H1 (cell line): ENCODE measurements around the gene TRIM28. TPM values are rescaled to one million over a fixed set of nuclear protein-coding genes. Genes with fewer than 3 reads are reported as not detected.

ENCODE experiments used
- CTCF ChIA-PET: fragments of 300-600 bp; sonication (Branson Sonifier 250); formaldehyde crosslinking; loops from one replicate; lab custom pipeline; 2021; ENCODE audit not compliant: partially characterized antibody; lab: Charles Lee
- POLR2A ChIA-PET: fragments of 300-600 bp; sonication (Branson Sonifier 250); formaldehyde crosslinking; loops from one replicate; lab custom pipeline; 2021; ENCODE audit warnings: inconsistent platforms; ENCODE audit not compliant: partially characterized antibody; lab: Charles Lee
- DNase-seq, 2 experiments: peaks; one replicate each; pipeline versions ENCODE4 v3.0.0 to v3.0.0-alpha.2; 2010 to 2022; ENCODE audit warnings: low spot score in 2 of 2, low read depth in 1 of 2, mixed read lengths in 1 of 2
- FAIRE-seq: peaks from 2 replicates; lab custom pipeline; 2011; peaks lifted over from hg19 to GRCh38; lab: Jason Lieb, UNC
- H2AFZ ChIP-seq: 2 replicates; pipeline ENCODE4 v1.8.1; 2012; ENCODE audit warnings: low read length, inconsistent platforms
- H2AK5ac ChIP-seq: 2 replicates; pipeline ENCODE4 v1.6.1; 2013; ENCODE audit warnings: low read depth, low read length
- H2BK120ac ChIP-seq: replicated peaks from 2 replicates; pipeline ENCODE3; 2013; ENCODE audit warnings: low read depth, low read length, inconsistent platforms
- H2BK12ac ChIP-seq: 2 replicates; pipeline ENCODE4 v1.6.1; 2013; ENCODE audit warnings: low read depth, low read length
- H2BK15ac ChIP-seq: 2 replicates; pipeline ENCODE4 v1.6.1; 2013; ENCODE audit warnings: low read length
- H2BK20ac ChIP-seq: 2 replicates; pipeline ENCODE4 v1.6.1; 2013; ENCODE audit warnings: low read length
- H2BK5ac ChIP-seq: 2 replicates; pipeline ENCODE4 v1.6.1; 2013; ENCODE audit warnings: low read depth, low read length
- H3K14ac ChIP-seq: 2 replicates; pipeline ENCODE4 v1.6.1; 2013; ENCODE audit warnings: inconsistent platforms; ENCODE audit not compliant: insufficient read length
- H3K18ac ChIP-seq: 2 replicates; pipeline ENCODE4 v1.6.1; 2013; ENCODE audit warnings: low read length; ENCODE audit errors: extremely low read depth
- H3K23ac ChIP-seq: 2 replicates; pipeline ENCODE4 v1.6.1; 2013; ENCODE audit warnings: inconsistent platforms; ENCODE audit not compliant: insufficient read length
- H3K23me2 ChIP-seq: 2 replicates; pipeline ENCODE4 v1.6.1; 2013; ENCODE audit warnings: low read depth, low read length
- H3K27ac ChIP-seq: 2 replicates; pipeline ENCODE4 v1.6.1; 2011; ENCODE audit warnings: low read depth, low read length, inconsistent platforms
- H3K27me3 ChIP-seq, 4 experiments: replicated peaks in 1 of 4; 1 replicate in 1 of 4; 2 replicates in 3 of 4; pipeline versions ENCODE4 v1.6.1 to v1.8.1; 2011 to 2013; ENCODE audit warnings: low read length in 3 of 4, mild to moderate bottlenecking in 3 of 4, inconsistent platforms in 2 of 4, mixed read lengths in 2 of 4, moderate library complexity in 1 of 4; ENCODE audit not compliant: control insufficient read depth in 3 of 4, insufficient read depth in 3 of 4; ENCODE audit errors: extremely low read depth in 1 of 4
- H3K36me3 ChIP-seq, 4 experiments: 2 replicates each; pipeline versions ENCODE4 v1.6.1 to v1.8.1; 2011 to 2013; ENCODE audit warnings: mild to moderate bottlenecking in 4 of 4, low read length in 3 of 4, moderate library complexity in 2 of 4, control low read depth in 1 of 4, inconsistent platforms in 1 of 4; ENCODE audit not compliant: insufficient read depth in 4 of 4, control insufficient read depth in 2 of 4
- H3K4ac ChIP-seq: replicated peaks from 2 replicates; pipeline ENCODE3; 2013; ENCODE audit warnings: low read length, low read depth, mixed read lengths, inconsistent platforms; ENCODE audit not compliant: insufficient read length
- H3K4me1 ChIP-seq, 4 experiments: replicated peaks in 1 of 4; 1 replicate in 1 of 4; 2 replicates in 3 of 4; pipeline versions ENCODE4 v1.6.1 to v1.8.1; 2011 to 2013; ENCODE audit warnings: low read length in 3 of 4, inconsistent platforms in 2 of 4, mixed read lengths in 1 of 4; ENCODE audit not compliant: insufficient read depth in 4 of 4, control insufficient read depth in 3 of 4
- H3K4me2 ChIP-seq, 2 experiments: 2 replicates each; pipeline versions ENCODE4 v1.6.1 to v1.8.1; 2011 to 2013; ENCODE audit warnings: low read depth in 2 of 2, low read length in 2 of 2, control low read depth in 1 of 2, inconsistent platforms in 1 of 2, mild to moderate bottlenecking in 1 of 2; ENCODE audit not compliant: insufficient read depth in 1 of 2
- H3K4me3 ChIP-seq, 4 experiments: fragments of 200-600, 300-600 bp in 1 of 4; sonication (generic), shearing (Covaris generic), sonication (Bioruptor Twin) in 1 of 4; 2 replicates each; pipeline versions ENCODE4 v1.5.1 to v1.8.1; 2011 to 2016; ENCODE audit warnings: low read length in 4 of 4, low read depth in 3 of 4, control low read depth in 2 of 4, inconsistent platforms in 2 of 4, mild to moderate bottlenecking in 2 of 4, mixed read lengths in 1 of 4, moderate library complexity in 1 of 4; ENCODE audit not compliant: insufficient read depth in 2 of 4; ENCODE audit errors: extremely low read depth in 1 of 4
- H3K56ac ChIP-seq: replicated peaks from 2 replicates; pipeline ENCODE3; 2013; ENCODE audit warnings: low read depth, mild to moderate bottlenecking, mixed read lengths, low read length, inconsistent platforms; ENCODE audit not compliant: insufficient read length
- H3K79me1 ChIP-seq: 2 replicates; pipeline ENCODE4 v1.6.1; 2013; ENCODE audit warnings: low read depth, low read length, control low read depth
- H3K79me2 ChIP-seq, 2 experiments: 2 replicates each; pipeline versions ENCODE4 v1.6.1 to v1.8.1; 2012 to 2013; ENCODE audit warnings: low read length in 2 of 2, mild to moderate bottlenecking in 2 of 2, inconsistent platforms in 1 of 2; ENCODE audit not compliant: insufficient read depth in 2 of 2, control insufficient read depth in 1 of 2
- H3K9ac ChIP-seq, 4 experiments: replicated peaks in 1 of 4; 1 replicate in 1 of 4; 2 replicates in 3 of 4; pipeline versions ENCODE4 v1.6.1 to v1.8.1; 2011 to 2013; ENCODE audit warnings: low read depth in 3 of 4, low read length in 3 of 4, control low read depth in 2 of 4, mild to moderate bottlenecking in 2 of 4, moderate library complexity in 2 of 4, inconsistent platforms in 1 of 4; ENCODE audit errors: extremely low read depth in 1 of 4
- H3K9me3 ChIP-seq, 2 experiments: 2 replicates each; pipeline versions ENCODE4 v1.6.1 to v1.8.1; 2012 to 2013; ENCODE audit warnings: mild to moderate bottlenecking in 2 of 2, moderate library complexity in 2 of 2, control low read depth in 1 of 2, inconsistent platforms in 1 of 2, low read depth in 1 of 2, low read length in 1 of 2, mixed read lengths in 1 of 2; ENCODE audit not compliant: insufficient read depth in 2 of 2
- H4K20me1 ChIP-seq, 2 experiments: replicated peaks in 1 of 2; 2 replicates each; pipeline versions ENCODE3 to v1.8.1; 2011 to 2013; ENCODE audit warnings: inconsistent platforms in 2 of 2, low read length in 2 of 2, mild to moderate bottlenecking in 1 of 2; ENCODE audit not compliant: insufficient read depth in 2 of 2, control insufficient read depth in 1 of 2
- H4K5ac ChIP-seq: 2 replicates; pipeline ENCODE4 v1.6.1; 2013; ENCODE audit warnings: low read length, low read depth, mixed read lengths, inconsistent platforms; ENCODE audit not compliant: insufficient read length
- H4K8ac ChIP-seq: 2 replicates; pipeline ENCODE4 v1.8.0; 2013; ENCODE audit warnings: mild to moderate bottlenecking, moderate library complexity, low read length, inconsistent platforms; ENCODE audit not compliant: insufficient read depth; ENCODE audit errors: extremely low read depth
- H4K91ac ChIP-seq: replicated peaks from 2 replicates; pipeline ENCODE3; 2013; ENCODE audit warnings: low read length, mixed read lengths, inconsistent platforms; ENCODE audit not compliant: insufficient read length
- ATF2 ChIP-seq: IDR thresholded peaks from 2 replicates; pipeline ENCODE4 v1.6.1; 2012; ENCODE audit warnings: low read length, inconsistent platforms
- BRCA1 ChIP-seq: IDR thresholded peaks from 2 replicates; pipeline ENCODE4 v1.6.1; 2012; ENCODE audit warnings: low read depth, low read length, improper control_type of control experiment
- CBX5 ChIP-seq: fragments of 300-800, 300-1000 bp; sonication (generic); IDR thresholded peaks from 2 replicates; pipeline ENCODE4 v1.7.1; 2016; ENCODE audit warnings: antibody characterized with exemption, low read length, low read depth
- CBX8 ChIP-seq: fragments of 300-800, 300-1000 bp; sonication (generic); IDR thresholded peaks from 2 replicates; pipeline ENCODE4 v1.7.1; 2016; ENCODE audit warnings: low read depth, low read length, borderline replicate concordance
- NRF1 ChIP-seq: IDR thresholded peaks from 2 replicates; pipeline ENCODE4 v1.6.1; 2011; ENCODE audit warnings: mild to moderate bottlenecking, low read depth, low read length, improper control_type of control experiment
- POLR2A ChIP-seq, 2 experiments: IDR thresholded peaks; 1 replicate in 1 of 2; 2 replicates in 1 of 2; pipeline ENCODE4 v1.6.1; 2011; ENCODE audit warnings: low read depth in 2 of 2, low read length in 2 of 2, mild to moderate bottlenecking in 2 of 2; ENCODE audit errors: control extremely low read depth in 1 of 2
- RAD21 ChIP-seq, 2 experiments: IDR thresholded peaks in 1 of 2; conservative IDR thresholded peaks in 1 of 2; 2 replicates each; pipeline ENCODE4 v1.6.1; 2011; ENCODE audit warnings: low read depth in 2 of 2, low read length in 2 of 2, improper control_type of control experiment in 1 of 2, inconsistent platforms in 1 of 2, mild to moderate bottlenecking in 1 of 2, moderate library complexity in 1 of 2
- SIX5 ChIP-seq: IDR thresholded peaks from 2 replicates; pipeline ENCODE4 v1.6.1; 2011; ENCODE audit warnings: mild to moderate bottlenecking, low read depth, low read length
- TAF1 ChIP-seq: IDR thresholded peaks from 2 replicates; pipeline ENCODE4 v1.6.1; 2011; ENCODE audit warnings: mild to moderate bottlenecking, low read depth, low read length
- TEAD4 ChIP-seq: IDR thresholded peaks from 2 replicates; pipeline ENCODE4 v1.6.1; 2012; ENCODE audit warnings: low read depth, low read length, inconsistent platforms, mixed read lengths
- WGBS, 2 experiments: shearing (Covaris generic) in 1 of 2; methylation state at CpG; one replicate each; pipeline versions ENCODE4 v1.1.6 to v1.1.7; 2013 to 2015; ENCODE audit warnings: low lambda C conversion rate in 2 of 2, mixed read lengths in 2 of 2, inconsistent platforms in 1 of 2, low coverage in 1 of 2, missing lambda C conversion rate in 1 of 2; ENCODE audit not compliant: insufficient replicate concordance in 2 of 2, insufficient coverage in 1 of 2, insufficient read length in 1 of 2; ENCODE audit errors: extremely low coverage in 1 of 2, missing lambda C conversion rate in 1 of 2; 5-methylcytosine and 5-hydroxymethylcytosine counted together
- polyA plus RNA-seq, 7 experiments: library from polyadenylated mRNA; depleted of rRNA in 3 of 7; stranded (reverse) in 5 of 7; unstranded in 2 of 7; fragments of >200 nt in 5 of 7; fragments of 200-250 nt in 2 of 7; gene quantifications; 1 replicate in 5 of 7; 2 replicates in 1 of 7; 4 replicates in 1 of 7; pipeline versions ENCODE4 v1.2.1 to v1.2.3, GENCODE V29; 2011 to 2013; ENCODE audit warnings: missing spikeins in 2 of 7, mixed read lengths in 2 of 7
- total RNA-seq: library from RNA; stranded (reverse); fragmentation: NEBNext Ultra II Directional; extraction: Animal tissue kit (Norgen Biotek cat#: 25700); gene quantifications from 2 replicates; pipeline ENCODE4 v1.2.1, GENCODE V29; 2021

Gene TRIM28
- total and polyA plus RNA-seq, 2 of the 8 experiments (the other 6 are each of a cell fraction or from before 2014, with no cell fraction given): 1,433 to 1,442 TPM

DNA sequence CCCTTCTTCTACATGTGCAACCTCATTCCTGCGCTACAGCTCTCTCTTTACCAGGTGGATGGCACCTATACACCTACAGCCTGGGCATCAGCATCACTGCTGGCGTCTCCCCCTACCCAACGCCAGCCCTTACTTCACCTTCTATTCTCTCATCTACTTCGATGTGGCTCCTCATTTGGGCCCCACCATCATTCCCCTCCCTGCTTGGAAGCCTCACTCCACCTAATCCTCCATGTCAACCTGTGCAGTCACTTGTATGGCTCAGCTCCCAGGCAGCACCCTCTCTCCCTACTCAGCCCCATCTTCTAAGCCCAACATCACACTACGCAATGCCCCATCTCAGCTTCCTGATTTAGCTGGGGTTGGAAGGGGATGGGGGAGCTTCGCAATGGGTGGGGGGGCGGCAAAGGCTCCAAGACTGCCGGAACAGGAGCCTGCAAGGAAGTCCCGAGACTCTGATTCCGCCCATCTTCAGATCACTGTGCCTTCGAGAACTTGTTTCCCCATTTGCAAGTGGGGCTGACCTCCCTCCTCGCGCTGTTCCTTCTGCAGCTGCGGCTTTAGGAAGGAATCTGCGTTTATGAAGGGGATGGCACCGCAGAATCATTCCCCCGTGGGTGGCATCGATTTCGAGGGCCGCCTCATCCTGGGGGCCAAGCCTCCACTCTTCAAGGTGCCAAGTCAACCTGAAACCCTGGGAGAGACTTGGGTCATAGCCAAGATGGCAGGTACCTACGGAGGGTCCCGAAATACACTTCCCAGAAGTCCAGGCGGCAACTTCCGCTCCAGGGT lies 28.4 kb downstream of the TRIM28 start:
- DNase-seq (no peak), FAIRE-seq (peak; percentile 60)
- Histone ChIP-seq H3K9ac (peak overlapping the region in 2 of 4 experiments; percentile 2 to 40; a peak in 2 of 7 replicates), H2BK5ac (no peak overlapping the region; the same call in 1 of the 2 replicates), H4K8ac (peak overlapping the region; percentile 30), H3K18ac (peak overlapping the region; percentile 72), H2BK20ac (no peak overlapping the region), H3K4ac (peak overlapping the region; percentile 19), H3K79me2 (no peaks in the 10 kb centered on the region), H2AFZ (0 out of 2 replicates have a peak overlapping the region, but pooled peaks have one; percentile 18), H4K20me1 (peaks cover 0 to 2% of the 10 kb centered on the region in 2 experiments), H3K14ac (no peak overlapping the region), H3K36me3 (peaks cover 2 to 7% (median 6%) of the 10 kb centered on the region in 4 experiments; a peak in 3 of 8 replicates), H2BK12ac (peak overlapping the region; percentile 29; the same call in 1 of the 2 replicates), H4K91ac (peak overlapping the region; percentile 11), H2BK15ac (no peak overlapping the region), H3K27ac (peak overlapping the region; percentile 5), H3K4me2 (peak overlapping the region; percentile 63 to 72), H2AK5ac (no peak overlapping the region), H3K79me1 (no peaks in the 10 kb centered on the region), H3K9me3 (no peaks in the 10 kb centered on the region), H3K23me2 (peaks cover 17% of the 10 kb centered on the region), H3K4me1 (peaks cover 0 to 11% (median 1%) of the 10 kb centered on the region in 4 experiments; a peak in 3 of 7 replicates), H3K27me3 (no peaks in the 10 kb centered on the region), H4K5ac (peak overlapping the region; percentile 14), H3K4me3 (peak overlapping the region; percentile 70 to 87 (median 78)), H3K23ac (no peak overlapping the region), H3K56ac (no peak overlapping the region), H2BK120ac (no peak overlapping the region)
- ChIA-PET POLR2A (interaction anchor here (0.6 to 17.2 kb wide), 8 partner anchors 12 to 1183 kb away, joined by 3 to 434 read pairs (median 4); partner anchors contain the start of genes CHMP2A, TRIM28, UBE2M and ZBTB45), CTCF (interaction anchor here (0.7 to 2.4 kb wide), 7 partner anchors 9 to 71 kb away, joined by 3 to 14 read pairs (median 3); partner anchors contain the start of genes TRIM28, UBE2M and ZBTB45)
- 56% methylated on average over 23 of the region's 24 CpGs; no CpG with 5 or more reads in 1 of the 2 experiments for WGBS, 2 experiments
- TF ChIP-seq RAD21 (IDR thresholded peaks at IDR 0.05 in 1 of 2, conservative IDR thresholded peaks at IDR 0.05 in 1 of 2; ENCODE audit: low read depth in 2 of 2, low read length in 2 of 2): no peak
- TF ChIP-seq TAF1: no peak
- TF ChIP-seq CBX5: no peak
- TF ChIP-seq POLR2A (IDR thresholded peaks at IDR 0.05; ENCODE audit: control extremely low read depth in 1 of 2, low read depth in 2 of 2, low read length in 2 of 2): no peak
- no peak for TF ChIP-seq NRF1
- no peak for TF ChIP-seq CBX8
- TF ChIP-seq TEAD4: no peak
- TF ChIP-seq SIX5: peak; percentile 59; the same call in 1 of the 2 replicates
- no peak for TF ChIP-seq ATF2
- no peak for TF ChIP-seq BRCA1
